VCaP (cell line): Measurements from ENCODE around the gene EBLN2.

ENCODE experiments used
- H3K27ac ChIP-seq: fragments of 450-650 bp; 2 replicates; pipeline ENCODE4 v1.5.1; 2017
- TF ChIP-seq, protein P1 (sequence below): fragments of 450-650 bp; conservative IDR thresholded peaks from 2 replicates; pipeline ENCODE4 v1.5.1; 2017; ENCODE audit warnings: mild to moderate bottlenecking, moderate library complexity

Gene EBLN2

DNA sequence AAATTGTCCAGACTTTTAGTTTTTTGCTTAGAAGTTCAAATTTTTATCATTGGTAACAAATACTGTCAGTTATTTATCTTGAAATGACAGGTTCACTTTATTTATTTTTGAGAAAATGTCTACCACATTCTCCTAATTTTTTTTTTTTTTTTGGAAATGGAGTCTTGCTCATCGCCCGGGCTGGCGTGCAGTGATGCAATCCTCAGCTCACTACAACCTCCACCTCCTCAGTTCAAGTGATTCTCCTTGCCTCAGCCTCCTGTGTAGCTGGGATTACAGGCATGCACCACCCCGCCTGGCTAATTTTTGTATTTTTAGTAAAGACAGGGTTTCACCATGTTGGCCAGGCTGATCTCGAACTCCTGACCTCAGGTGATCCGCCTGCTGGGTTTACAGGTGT lies 16.1 kb upstream of the EBLN2 start:
- no peak overlapping the region for H3K27ac ChIP-seq
- TF ChIP-seq, protein P1, sequence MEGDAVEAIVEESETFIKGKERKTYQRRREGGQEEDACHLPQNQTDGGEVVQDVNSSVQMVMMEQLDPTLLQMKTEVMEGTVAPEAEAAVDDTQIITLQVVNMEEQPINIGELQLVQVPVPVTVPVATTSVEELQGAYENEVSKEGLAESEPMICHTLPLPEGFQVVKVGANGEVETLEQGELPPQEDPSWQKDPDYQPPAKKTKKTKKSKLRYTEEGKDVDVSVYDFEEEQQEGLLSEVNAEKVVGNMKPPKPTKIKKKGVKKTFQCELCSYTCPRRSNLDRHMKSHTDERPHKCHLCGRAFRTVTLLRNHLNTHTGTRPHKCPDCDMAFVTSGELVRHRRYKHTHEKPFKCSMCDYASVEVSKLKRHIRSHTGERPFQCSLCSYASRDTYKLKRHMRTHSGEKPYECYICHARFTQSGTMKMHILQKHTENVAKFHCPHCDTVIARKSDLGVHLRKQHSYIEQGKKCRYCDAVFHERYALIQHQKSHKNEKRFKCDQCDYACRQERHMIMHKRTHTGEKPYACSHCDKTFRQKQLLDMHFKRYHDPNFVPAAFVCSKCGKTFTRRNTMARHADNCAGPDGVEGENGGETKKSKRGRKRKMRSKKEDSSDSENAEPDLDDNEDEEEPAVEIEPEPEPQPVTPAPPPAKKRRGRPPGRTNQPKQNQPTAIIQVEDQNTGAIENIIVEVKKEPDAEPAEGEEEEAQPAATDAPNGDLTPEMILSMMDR: no peak

DNA sequence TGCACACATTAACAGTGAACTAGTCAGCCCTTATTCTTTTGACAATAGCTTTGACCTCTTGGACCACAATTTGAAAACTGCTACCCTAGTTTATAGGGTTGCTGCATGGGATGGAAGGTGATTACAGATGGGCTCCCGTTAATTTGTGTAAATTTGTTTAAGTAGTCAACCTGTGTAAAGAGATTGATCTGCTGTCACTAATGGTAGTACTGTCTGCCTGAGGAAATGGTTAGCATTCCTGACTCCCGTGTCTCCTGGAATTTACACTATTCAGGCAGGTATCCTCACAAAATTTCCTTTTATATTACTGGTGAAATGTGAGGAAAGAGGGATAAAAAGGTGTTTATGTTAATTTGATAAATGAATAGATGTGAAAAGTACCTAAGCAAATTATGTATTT lies 15.3 kb upstream of the EBLN2 start:
- TF ChIP-seq, protein P1: no peak
- H3K27ac ChIP-seq: no peak overlapping the region

DNA sequence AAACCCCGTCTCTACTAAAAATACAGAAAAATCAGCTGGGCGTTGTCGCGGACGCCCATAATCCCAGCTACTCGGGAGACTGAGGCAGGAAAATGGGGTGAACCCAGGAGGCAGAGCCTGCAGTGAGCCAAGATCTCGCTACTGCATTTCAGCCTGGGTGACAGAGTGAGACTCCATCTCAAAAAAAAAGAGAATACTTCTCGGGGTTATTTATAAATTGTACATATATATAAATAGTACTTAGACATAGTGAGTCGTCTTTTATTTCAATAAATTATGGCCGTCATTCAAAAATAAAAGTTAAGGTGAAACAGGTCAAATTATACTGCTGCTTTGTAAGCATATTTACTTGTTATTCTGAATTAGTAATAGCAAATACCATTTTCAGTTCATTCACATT lies 12.1 kb upstream of the EBLN2 start:
- TF ChIP-seq, protein P1: no peak
- no peak overlapping the region for H3K27ac ChIP-seq

DNA sequence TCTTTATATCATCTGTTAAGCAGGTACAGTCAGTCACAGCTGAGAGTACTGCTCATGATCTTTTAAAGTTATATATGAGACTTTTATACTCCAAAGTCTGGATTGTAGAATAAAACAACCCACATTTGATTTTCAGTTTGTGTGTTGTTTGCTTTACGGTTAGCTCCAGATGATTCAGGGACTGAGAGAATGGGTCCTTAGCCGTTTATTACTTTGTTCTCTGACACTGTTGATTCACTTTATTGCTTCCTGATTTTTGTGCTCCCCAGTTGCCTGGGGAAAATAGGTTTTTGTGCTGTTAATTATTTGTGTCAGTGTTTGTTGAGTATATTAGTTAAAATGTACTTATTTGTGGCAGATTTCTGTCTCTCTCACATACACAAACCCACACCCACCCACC lies 8.6 kb upstream of the EBLN2 start:
- TF ChIP-seq, protein P1: no peak

DNA sequence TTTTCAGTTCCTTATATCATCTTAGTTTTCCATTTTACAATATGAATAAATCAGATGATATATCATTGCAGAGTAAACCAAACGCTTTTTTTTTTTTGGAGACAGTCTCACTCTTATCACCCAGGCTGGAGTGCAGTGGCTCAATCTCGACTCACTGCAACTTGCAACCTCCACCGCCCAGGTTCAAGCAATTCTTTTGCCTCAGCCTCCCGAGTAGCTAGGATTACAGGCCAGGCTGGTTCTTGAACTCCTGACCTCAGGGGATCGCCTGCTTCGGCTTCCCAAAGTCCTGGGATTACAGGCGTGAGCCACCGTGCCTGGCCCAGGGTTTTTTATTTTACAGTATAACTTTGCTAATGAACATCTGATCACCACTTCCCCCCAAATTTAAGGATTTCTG lies 5.9 kb upstream of the EBLN2 start:
- no peak overlapping the region; the same call in 1 of the 2 replicates for H3K27ac ChIP-seq
- TF ChIP-seq, protein P1: no peak

More for the DNA sequence above, 8.6 kb upstream of the EBLN2 start:
- H3K27ac ChIP-seq: peak overlapping the region; percentile 33; the same call in 1 of the 2 replicates

DNA sequence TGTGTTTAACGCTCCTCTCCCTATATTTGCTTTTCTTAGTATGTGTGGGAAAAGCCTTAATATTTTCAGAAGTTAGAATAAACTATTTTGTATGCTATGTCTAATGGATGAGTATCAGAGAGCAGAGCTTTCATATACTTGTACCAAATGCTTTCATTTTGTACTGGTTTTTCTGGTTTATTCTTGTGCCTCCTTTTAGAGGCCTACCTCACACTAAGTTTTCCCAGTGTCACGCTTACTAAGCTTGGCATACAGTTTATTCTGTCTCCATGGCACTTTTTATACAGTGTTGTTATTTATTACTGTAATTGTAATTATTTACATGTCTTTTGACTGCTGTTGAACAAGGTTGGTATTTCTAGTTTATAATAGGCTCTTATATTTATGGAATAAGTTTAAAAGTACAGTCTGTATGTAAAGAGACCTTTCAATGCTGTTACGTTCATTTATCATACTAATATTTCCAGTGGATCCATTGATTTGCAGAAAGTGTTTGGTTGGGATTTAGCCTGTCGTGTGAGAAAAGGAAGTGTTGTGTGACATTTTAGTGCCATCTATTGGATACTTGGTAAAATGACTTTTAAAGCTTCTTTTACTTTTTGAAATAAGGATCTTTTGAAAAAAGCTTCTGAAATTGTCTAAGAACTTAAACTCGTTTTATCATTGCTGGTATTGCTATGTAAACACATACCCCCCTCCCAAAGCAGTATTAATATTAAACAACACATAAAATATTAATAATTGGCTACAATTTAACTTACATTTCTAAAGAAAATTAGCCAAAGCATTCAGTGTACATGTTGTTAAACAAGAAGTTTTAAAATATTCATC lies 5.2 kb upstream of the EBLN2 start:
- TF ChIP-seq, protein P1: peak; percentile 78
- no peak overlapping the region; the same call in 1 of the 2 replicates for H3K27ac ChIP-seq

DNA sequence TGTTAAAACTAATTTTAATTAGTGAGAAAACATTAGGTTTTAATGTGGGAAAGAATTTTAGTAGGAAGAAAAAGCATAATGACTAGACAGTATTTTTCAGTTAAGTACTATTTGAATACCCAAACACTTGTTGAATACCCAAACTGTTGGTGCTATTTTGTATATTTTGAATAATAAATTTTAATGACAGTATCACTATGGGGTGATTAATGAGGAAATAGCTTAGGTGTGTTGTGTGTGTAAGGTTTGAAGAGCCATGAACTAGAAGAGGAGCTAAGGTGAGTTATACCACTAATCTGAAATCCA lies 4.7 kb upstream of the EBLN2 start:
- TF ChIP-seq, protein P1: no peak
- no peak overlapping the region for H3K27ac ChIP-seq
